Upper lobe of left lung (tissue), 4 donors: ENCODE data around the gene CCNB1.
"Not testable (repeated sequence)": the region's sequence is repeated elsewhere in the genome, so short reads cannot be mapped to it uniquely, and the experiment has no call there.

Experiments used
- CTCF ChIP-seq, 6 experiments: fragments of 450-650 bp in 4 of 6; fragments of 200-600 bp in 2 of 6; sonication (generic) in 2 of 6; IDR thresholded peaks; one replicate each; pipeline ENCODE4 v1.5.1; 2016 to 2019; ENCODE audit warnings: antibody characterized with exemption in 6 of 6
- POLR2A ChIP-seq, 4 donors: fragments of 450-650 bp; IDR thresholded peaks; one replicate each; pipeline ENCODE4 v1.5.1; 2016 to 2017; ENCODE audit warnings: antibody characterized with exemption in 4 of 4, mild to moderate bottlenecking in 2 of 4

GRCh38 chr5:69140239-69140638 lies 26.7 kb upstream of the CCNB1 start:
- not testable (repeated sequence) for TF ChIP-seq CTCF, POLR2A (IDR thresholded peaks at IDR 0.05)
